ENCODE data around the gene SORBS1. TPM values are rescaled to one million over a fixed set of nuclear protein-coding genes. Genes with fewer than 3 reads are reported as not detected.

The SORBS1 gene
- total and polyA plus RNA-seq, 3 donors from 2014 or later: 34.4 to 46.6 (median 38.8) TPM

- Histone ChIP-seq H3K36me3 (ENCODE audit: low read depth, missing control alignments) (no peaks in the 10 kb centered on the region), H3K4me3 (no peak overlapping the region), H3K9me3 (no peaks in the 10 kb centered on the region), H3K4me1 (peaks cover 38% of the 10 kb centered on the region), H3K27me3 (no peaks in the 10 kb centered on the region), H3K27ac (peak overlapping the region; percentile 78 to 89)
- 57 to 69% methylated on average over 3 of the region's 3 CpGs for WGBS, 2 donors
- no peak for DNase-seq
- no peak for TF ChIP-seq CTCF (IDR thresholded peaks at IDR 0.05)
- TF ChIP-seq POLR2A (IDR thresholded peaks at IDR 0.05): no peak
- intact Hi-C loops (cut with DNase I; ENCODE audit: low total_unique reads): loop anchor here (5.0 kb wide), 1 partner anchor 37 kb away; no protein-coding TSS in a partner anchor
Measured at GRCh38 chr10:95478935-95479334, 82.2 kb downstream of the SORBS1 start.

GRCh38 chr10:95478185-95478584, 83.0 kb downstream of the SORBS1 start:
- no peaks in the 10 kb centered on the region for H3K9me3 ChIP-seq
- H3K4me3 ChIP-seq: no peak overlapping the region
- 100% methylated on average over 1 of the region's 1 CpG for WGBS, 2 donors
- peaks cover 43% of the 10 kb centered on the region for H3K4me1 ChIP-seq
- intact Hi-C loops (cut with DNase I; ENCODE audit: low total_unique reads): loop anchor here (5.0 kb wide), 1 partner anchor 36 kb away; no protein-coding TSS in a partner anchor
- H3K36me3 ChIP-seq (ENCODE audit: low read depth, missing control alignments): no peaks in the 10 kb centered on the region
- no peak for TF ChIP-seq CTCF (IDR thresholded peaks at IDR 0.05)
- no peak for TF ChIP-seq POLR2A (IDR thresholded peaks at IDR 0.05)
- DNase-seq: no peak
- peak overlapping the region; percentile 78 to 89 for H3K27ac ChIP-seq
- no peaks in the 10 kb centered on the region for H3K27me3 ChIP-seq

DNA sequence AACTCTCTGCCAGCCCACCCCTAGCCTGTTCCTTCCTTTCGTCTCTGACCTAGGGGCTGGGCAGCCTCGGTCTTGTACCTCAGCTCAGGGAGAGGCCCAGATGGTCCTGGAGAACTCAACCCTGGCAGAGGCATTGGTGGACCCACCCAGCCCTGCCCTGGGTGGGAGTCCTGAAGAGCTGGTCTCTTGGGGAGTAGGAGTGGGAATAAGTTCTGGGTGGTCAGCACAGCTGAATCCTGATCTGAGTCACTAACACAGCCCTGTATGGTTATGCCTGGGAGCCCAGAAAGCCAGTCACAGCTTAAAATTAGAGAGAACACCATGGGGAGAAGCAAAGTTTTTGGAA, 84.0 kb downstream of the SORBS1 start:
- Histone ChIP-seq H3K4me1 (peaks cover 43% of the 10 kb centered on the region), H3K27me3 (no peaks in the 10 kb centered on the region), H3K4me3 (no peak overlapping the region), H3K27ac (peak overlapping the region; percentile 78 to 89), H3K36me3 (ENCODE audit: low read depth, missing control alignments) (no peaks in the 10 kb centered on the region), H3K9me3 (no peaks in the 10 kb centered on the region)
- TF ChIP-seq POLR2A (IDR thresholded peaks at IDR 0.05): no peak
- TF ChIP-seq CTCF (IDR thresholded peaks at IDR 0.05): no peak
- WGBS, 2 donors: 55 to 68% methylated on average over 2 of the region's 2 CpGs
- DNase-seq: no peak
- intact Hi-C loops (cut with DNase I; ENCODE audit: low total_unique reads): loop anchor here (5.0 kb wide), 1 partner anchor 35 kb away; no protein-coding TSS in a partner anchor

- TF ChIP-seq POLR2A (IDR thresholded peaks at IDR 0.05): no peak
- no peak for TF ChIP-seq CTCF (IDR thresholded peaks at IDR 0.05)
- no peak for DNase-seq
- Histone ChIP-seq H3K4me3 (no peak overlapping the region), H3K27me3 (no peaks in the 10 kb centered on the region), H3K36me3 (ENCODE audit: low read depth, missing control alignments) (no peaks in the 10 kb centered on the region), H3K27ac (peak overlapping the region; percentile 78 to 89), H3K9me3 (no peaks in the 10 kb centered on the region), H3K4me1 (peaks cover 43% of the 10 kb centered on the region)
- 50 to 68% methylated on average over 5 of the region's 5 CpGs for WGBS, 2 donors
- intact Hi-C loops (cut with DNase I; ENCODE audit: low total_unique reads): loop anchor here (5.0 kb wide), 1 partner anchor 34 kb away; no protein-coding TSS in a partner anchor
Measured at GRCh38 chr10:95476469-95477174, 84.5 kb downstream of the SORBS1 start.

Measured in testis (tissue), 3 donors.